Amygdala (tissue), 56 donors: Measurements from ENCODE around the gene AADACL3.
A peak's percentile ranks its signal among the peaks of the same experiment; 100 is the strongest.
"Not testable (repeated sequence)": the region's sequence is repeated elsewhere in the genome, so short reads cannot be mapped to it uniquely, and the experiment has no call there.

Experiments used
- DNase-seq, 56 donors: peaks; one replicate each; lab custom pipeline; 2025; lab: John Stamatoyannopoulos, UW

The AADACL3 gene

DNA sequence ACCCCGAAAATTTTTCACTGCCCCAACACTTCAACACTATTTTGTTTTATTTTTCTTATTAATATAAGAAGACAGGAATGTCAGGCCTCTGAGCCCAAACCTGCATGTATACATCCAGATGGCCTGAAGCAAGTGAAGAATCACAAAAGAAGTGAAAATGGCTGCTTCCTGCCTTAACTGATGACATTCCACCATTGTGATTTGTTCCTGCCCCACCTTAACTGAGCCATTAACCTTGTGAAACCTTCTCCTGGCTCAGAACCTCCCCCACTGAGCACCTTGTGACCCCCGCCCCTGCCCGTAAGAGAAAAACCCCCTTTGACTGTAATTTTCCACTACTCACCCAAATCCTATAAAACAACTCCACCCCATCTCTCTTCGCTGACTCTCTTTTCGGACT, 2.3 kb upstream of the AADACL3 start:
- DNase-seq = not testable (repeated sequence)

DNA sequence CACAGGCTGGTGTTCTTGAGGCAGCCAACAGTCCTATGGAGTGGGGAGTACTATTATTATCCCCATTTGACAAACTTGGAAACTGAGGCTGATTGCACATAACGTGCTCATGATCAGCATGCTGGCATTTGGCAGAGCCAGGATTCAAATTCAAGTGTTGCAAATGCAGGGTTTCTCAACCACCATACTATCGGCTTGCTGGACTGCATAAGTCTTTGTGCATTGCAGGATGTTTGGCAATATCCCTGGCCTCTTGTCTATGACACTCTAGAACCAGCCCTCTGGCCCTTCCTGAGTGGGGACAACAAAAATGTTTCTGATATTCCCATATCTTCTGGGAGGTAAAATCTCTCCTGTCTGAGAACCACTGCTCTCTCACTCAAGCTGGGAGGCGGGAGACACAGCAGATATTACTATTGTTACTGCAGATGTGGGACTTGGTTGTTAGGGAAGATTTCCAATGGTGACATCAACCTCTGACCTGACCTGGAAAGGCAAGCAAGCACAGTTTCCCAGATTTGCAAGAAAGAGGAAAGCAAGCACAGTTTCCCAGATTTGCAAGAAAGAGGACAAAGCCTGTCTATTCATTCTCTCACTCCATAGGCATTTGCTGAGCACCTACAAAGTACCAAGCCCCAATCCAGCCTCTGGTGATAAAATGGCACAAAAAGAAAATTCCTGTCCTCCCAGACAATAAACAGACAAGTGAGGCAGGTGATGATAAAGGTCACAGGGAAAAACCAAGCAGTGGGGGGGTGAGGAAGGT, 1.0 kb upstream of the AADACL3 start:
- DNase-seq = no peak

DNA sequence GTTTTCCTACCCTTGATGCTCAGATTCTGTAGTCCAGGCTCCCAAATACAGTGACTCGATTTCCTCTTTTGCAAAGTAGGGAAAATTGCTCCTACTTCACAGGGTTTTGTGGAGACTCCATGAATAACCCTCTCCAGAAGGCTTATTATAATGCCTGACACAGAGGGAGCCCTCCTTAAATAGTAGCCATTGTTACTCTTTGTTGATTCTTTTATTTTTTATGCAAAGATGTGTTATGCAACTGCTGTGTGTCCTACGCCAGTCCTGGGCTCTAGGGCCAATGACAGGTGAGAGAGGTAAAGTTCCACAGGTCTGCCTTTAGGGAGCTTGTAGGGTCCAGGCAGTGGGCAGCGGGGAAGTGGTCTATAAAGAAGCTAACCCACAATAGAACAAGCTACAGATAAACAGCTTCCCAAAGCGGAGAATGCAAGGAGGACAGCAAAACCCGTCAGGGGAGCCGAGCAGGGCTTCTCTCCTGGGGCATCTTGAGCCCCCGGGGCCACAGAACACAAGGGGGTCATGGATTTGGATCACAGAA, 1.5 kb downstream of the AADACL3 start:
- DNase-seq = no peak

DNA sequence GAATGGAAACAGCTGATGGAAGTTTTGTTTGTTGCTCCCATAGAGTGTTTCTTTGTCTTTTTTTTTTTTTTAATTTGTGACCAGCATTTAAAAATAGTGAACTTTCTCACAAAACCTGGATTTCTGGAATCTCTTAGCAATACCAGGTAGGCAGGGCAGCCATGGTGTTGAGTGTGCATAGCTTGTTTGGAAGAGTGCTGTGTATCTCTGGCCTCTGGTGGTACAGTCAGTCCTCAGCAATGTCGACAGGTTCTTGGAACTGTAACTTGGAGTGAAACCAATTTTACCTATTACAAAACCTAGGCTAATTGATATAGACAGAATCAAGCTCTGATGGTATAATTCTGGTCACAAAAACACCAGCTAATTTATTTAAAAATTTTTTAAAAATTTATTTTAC, 6.7 kb downstream of the AADACL3 start:
- DNase-seq = no peak

DNA sequence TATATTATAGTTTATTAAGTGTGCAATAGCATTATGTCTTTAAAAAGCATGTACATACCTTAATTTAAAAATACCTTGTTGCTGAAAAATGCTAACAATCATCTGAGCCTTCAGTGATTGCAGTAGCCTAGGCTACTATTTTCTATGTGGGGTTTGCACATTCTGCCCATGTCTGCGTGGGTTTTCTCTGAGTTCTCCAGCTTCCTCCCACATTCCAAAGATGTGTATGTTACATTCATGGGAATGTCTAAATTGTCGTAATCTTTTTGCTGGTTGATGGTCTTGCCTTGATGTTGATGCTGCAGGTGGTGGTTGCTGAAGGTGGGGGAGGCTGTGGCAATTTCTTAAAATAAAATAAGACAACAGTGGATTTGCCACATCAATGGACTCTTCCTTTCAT, 12.5 kb downstream of the AADACL3 start:
- peak in 1 of 56 donors; percentile 11 for DNase-seq

DNA sequence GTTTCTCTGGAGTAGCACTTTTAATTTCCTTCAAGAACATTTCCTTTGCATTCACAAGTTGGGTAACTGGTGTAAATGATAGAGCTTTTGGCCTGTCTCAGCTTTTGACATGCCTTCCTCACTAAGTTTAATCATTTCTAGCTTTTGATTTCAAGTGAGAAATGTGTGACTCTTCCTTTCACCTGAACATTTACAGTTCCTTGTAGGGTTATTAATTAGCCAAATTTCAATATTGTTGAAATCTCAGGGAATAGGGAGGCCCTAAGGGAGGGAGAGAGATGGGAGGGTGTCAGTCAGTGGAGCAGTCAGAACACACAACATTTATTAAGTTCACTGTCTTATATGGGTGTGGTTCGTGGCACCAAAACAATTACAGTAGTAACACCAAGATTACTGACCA, 14.2 kb downstream of the AADACL3 start:
- DNase-seq = no peak

DNA sequence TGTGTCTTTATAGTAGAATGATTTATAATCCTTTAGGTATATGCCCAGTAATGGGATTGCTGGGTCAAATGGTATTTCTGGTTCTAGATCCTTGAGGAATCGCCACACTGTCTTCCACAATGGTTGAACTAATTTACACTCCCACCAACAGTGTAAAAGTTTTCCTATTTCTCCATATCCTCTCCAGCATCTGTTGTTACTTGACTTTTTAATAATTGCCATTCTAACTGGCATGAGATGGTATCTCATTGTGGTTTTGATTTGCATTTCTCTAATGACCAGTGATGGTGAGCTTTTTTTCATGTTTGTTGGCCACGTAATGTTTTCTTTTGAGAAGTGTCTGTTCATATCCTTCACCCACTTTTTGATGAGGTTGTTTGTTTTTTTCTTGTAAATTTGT, 15.2 kb downstream of the AADACL3 start:
- not testable (repeated sequence) for DNase-seq

DNA sequence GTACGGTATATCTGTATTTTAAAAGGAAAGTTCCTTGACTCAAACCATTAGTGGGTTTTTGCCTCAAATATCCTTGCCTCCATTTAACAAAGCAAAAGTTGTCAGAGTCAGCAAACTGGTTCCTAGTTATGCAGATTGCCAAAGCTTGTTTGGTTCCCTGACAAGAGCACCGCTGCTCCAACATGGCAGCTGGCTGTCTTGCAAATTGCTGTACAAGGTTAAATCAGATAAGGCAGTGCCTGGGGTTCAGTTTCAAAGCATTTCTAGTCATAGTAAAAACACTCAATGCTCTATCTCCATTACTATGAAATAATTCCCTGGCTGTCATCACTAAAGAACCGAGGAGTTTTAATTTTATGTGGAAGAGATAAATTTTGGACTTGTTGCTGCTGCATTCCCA, 18.7 kb downstream of the AADACL3 start:
- no peak for DNase-seq

DNA sequence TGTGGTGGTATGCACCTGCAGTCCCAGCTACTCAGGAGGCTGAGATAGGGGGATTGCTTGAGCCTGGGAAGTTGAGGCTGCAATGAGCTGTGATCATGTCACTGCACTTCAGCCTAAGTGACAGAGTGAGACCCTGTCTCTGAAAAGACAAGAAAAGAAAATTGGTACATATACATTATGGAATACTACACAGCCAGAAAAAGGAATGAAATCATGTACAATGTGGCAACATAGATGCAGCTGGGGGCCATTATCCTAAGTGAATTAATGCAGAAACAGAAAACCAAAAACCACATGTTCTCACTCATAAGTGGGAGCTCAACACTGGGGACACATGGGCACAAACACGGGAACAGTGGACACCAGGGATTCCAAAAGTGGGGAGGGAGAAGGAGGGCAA, 23.0 kb downstream of the AADACL3 start:
- DNase-seq = no peak

DNA sequence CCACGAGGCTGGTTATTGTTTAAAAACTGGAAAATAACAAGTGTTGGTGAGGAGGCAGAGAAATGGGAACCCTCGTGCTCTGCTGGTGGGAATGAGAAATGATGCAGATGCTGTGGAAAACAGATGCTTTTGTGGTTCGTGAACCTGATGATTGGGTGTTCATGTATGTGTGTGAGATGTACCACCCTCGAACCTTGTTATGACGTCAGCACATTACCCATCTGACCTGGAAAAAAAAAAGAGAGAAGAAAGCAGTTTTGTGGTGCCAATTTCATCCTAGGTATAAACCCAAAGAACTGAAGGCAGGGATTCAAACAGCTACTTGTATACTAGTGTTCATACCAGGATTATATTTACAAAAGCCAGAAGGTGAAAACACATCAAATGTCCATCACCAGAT, 23.7 kb downstream of the AADACL3 start:
- DNase-seq = no peak

DNA sequence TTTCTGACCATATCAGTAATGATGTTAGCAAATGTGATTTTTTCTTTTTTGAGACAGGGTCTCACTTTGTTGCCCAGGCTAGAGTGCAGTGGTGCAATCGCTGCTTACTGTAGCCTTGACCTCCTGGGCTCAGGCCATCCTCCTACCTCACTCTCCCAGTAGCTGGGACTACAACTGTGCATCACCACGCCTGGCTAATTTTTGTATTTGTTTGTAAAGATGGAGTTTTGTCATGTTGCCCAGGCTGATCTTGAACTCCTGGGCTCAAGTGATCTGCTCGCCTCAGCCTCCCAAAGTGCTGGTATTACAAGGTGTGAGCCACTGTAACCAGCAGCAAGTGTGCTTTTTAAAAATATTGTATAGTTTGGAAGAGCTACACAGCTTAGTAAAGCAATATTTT, 26.0 kb downstream of the AADACL3 start:
- no peak for DNase-seq

DNA sequence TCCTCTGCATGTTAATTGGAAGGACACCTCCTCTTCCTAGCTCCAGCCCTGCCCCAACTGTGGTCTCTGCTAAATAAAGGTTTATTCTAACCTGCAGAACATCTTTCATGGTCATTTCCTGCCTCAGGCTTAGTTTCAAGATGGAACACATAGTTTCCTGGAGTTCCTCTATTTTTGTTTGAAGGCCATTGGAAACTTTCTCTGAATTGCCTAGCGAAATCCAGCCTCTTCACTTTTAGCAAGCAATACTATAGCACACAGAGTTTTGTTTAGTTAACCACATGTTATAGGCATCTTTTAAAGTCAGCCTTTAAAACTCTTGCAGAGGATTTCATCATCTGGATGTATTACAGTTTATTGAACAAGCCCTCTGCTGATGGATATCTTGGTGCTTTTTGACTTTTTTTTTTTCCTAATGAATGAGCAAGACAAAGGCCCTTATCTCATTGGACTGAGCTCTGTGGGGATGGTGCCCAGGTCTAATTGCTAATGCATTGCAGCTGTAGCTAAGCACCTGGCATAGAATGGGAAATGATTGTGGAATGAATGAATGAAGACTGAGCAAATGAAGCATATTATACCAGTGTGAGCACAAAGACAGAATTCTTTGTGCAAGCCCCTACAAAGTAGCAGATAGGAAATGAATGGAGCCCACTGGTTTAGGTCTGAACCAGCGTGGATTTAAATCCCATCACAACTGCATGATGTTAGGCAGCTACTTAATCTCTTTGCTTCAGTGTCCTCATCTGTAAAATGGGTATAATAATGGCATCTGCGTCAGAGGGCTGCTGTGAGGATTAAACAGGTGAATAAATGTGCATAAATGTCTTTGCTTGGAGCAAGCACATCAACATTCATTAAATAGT, 29.4 kb downstream of the AADACL3 start:
- DNase-seq = no peak

DNA sequence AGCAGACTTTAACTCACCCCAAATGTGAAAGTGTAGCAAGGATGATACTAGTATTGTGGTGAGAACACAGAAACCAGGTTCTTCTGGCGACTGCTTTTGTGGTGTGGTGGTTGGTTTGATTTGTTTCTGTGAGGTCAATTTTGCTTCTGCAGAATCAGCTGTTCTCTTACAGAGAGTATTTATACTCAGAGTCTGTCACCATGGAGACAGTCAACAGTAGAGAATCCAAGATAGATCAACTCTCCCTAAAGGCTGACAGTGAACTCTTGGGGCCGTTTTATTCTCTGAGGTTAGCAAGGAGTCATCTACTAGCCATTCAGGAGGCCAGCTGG, 30.0 kb downstream of the AADACL3 start, which contains the start of gene CFAP107:
Gene CFAP107, plus strand, starts transcription at position 209 of the 332 bp plus-strand sequence. CDS start 231 bp downstream, outside the sequence.
- no peak for DNase-seq

DNA sequence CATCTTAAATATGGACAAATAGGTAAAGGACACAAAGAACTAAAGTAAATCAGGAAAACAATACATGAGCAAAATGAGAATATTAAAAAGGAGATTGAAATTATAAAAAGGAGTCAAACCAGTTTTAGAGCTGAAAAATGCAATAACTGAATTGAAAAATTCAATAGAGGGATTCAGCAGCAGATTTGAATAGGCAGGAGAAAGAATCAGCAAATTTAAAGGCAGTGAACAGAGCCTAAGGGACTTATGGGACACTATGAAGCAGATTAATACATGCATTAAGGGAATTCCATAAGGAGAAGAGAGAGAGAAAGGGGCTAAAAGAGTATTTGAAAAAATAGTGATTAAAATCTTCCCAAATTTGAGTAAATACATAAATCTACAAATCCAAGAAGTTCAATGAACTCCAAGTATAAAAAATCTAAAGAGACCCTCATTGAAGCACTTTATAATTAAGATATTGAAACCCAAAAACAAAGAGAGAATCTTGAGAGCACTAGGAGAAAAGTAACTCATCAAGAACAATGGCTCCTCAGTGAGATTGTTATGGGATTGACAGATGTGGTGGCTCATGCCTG, 33.0 kb downstream of the AADACL3 start:
- no peak for DNase-seq

DNA sequence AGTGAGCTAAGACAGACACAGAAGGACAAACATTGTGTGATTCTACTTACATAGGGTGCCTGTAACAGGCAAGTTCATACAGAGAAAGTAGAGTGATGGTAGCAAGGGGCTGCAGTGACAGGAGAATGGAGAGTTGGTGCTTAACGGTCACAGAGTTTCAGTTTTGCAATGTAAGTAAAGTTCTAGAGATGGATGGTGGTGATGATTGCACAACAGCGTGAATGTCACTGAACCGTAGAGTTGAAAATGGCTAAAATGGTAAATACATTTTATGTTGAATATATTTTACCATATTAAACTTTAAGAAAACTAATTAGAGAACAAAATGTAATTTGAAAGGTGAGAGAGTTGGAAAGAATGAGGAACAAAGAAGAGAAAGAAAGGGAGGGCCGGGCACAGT, 38.8 kb downstream of the AADACL3 start:
- no peak for DNase-seq

DNA sequence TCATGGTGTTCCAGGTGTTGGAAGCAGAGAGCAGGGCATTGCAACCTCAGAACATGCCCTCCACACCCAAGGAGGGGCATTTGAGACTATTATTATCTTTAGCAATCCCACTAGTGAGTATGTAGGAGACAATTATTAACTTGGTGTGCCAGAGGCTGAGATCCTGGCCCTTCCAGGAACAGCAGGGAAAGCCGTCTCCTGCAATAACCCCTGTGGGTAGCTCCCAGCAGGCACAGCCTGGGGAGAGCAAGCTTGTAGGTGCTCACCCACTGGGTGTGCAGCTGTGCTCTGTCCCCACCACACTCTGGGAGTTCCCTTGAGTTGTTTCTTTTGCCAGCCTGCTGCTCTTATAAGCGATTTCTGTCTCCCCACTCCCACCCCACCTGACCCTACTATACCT, 40.4 kb downstream of the AADACL3 start:
- no peak for DNase-seq

DNA sequence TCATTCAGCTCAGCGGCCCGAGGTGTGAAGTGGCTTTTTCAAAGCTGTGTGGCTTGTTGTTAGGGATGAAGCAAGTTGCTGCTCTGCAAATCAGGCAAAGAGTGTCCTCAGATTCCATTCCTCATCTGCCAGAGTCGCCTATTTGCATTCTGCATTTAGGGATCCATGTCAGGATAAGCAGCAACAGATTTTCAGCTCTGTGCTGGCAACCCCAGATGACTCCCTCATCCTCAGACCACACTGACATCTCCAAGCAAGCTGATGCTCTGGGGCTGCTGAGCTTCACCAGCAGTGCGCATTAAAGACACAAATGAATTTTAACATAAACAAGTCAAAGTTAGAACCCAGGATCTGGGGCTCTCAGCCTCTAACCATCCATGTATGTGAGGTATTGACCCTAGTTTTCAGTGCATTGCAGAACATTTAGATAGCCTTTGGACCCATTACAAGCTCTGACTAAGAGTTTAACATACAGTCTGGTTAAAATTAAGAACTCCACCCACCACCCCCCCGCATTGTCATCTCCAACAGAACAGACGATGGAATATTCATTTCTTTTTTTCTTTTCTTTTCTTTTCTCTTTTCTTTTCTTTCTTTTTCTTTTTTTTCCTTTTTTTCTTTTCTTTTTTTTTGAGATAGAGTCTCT, 41.0 kb downstream of the AADACL3 start:
- DNase-seq = no peak

DNA sequence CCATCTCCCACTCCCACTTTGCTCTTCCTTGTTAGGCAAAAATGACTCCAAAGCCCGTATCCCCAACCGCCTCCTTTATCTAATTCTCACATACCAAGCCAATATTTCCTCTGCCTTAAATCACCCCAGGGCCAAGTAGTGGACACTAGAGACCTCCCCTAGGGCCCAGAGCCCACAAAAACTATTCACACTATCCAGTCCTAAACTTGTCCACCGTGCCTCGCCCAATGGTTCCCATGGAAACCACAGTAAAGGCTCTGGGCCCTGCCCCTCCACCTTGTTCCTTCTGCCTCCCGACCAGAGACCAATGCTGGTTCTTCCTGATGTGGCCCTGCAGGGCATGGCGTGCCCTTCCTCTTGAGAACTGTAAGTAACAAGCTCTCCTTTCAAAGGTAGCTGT, 41.9 kb downstream of the AADACL3 start:
- DNase-seq = no peak

DNA sequence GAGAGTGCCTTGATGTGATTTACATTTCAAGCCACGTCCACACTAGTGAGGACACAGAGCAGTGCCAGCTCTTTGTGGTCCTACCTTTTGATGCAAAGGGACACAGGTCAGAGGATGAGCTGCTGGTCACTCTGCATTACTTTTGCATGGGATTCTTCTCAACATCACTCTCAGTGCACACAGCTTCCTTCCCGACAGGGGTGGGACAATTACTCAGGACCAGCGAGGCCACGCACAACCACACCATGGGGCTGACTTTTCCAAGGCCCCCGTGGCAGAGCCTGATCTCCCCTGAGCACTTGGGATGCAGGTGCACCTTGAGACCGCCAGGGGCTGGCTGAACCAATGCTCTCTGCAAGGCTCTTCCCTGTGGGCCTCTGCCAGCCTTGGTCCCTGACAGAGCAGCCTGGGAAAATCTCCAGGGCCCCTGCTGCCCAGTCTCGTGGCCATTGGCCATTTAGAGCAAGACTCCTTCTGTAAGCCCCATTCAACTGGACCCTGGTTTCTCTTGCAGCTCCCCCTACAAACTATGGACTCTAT, 44.4 kb downstream of the AADACL3 start:
- DNase-seq = no peak

DNA sequence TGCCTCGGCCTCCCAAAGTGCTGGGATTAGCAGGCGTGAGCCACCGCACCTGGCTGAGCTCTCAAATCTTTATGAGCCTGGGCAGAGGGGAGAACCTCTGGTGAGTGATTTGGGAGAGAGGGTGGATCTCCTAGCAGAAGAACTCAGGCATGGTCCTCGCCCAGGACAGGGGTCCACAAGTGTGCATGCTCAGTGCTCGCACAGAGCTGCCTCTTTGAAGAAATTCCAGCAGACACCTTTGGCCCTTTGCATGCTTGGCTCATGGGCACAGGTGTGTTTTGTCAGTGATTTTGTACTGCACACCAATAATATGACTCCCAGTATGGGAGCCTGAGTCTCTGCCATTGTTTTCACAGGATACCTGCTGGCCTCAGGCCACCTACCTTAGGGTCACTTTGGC, 45.9 kb downstream of the AADACL3 start:
- no peak for DNase-seq

DNA sequence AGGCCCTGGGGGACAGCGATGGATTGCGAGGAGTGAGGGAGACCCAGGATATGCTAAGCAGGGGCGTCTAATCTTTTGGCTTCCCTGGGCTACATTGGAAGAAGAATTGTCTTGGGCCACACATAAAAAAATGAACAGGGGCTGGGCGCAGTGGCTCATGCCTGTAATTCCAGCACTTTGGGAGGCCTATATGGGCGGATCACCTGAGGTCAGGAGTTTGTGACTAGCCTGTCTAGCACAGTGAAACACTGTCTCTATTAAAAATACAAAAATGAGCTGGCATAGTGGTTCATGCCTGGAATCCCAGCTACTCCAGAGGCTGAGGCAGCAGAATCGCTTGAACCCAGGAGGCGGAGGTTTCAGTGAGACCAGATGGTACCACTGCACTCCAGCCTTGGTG, 46.9 kb downstream of the AADACL3 start:
- DNase-seq = no peak
